Mesothelial cell of epicardium (in vitro differentiated cells): ENCODE measurements around the gene KCNQ2. TPM values are rescaled to one million over a fixed set of nuclear protein-coding genes. Genes with fewer than 3 reads are reported as not detected.

Source experiments
- DNase-seq, 2 experiments: peaks; one replicate each; pipeline ENCODE4 v3.0.0; 2021; ENCODE audit warnings: low spot score in 2 of 2; ENCODE audit not compliant: unreplicated experiment in 2 of 2
- H3K27ac Mint-ChIP-seq: 2 replicates; pipeline ENCODE4 v1.8.0; 2021; ENCODE audit warnings: mixed read lengths
- H3K27me3 Mint-ChIP-seq: 2 replicates; pipeline ENCODE4 v1.8.0; 2021; ENCODE audit warnings: low read depth, mixed read lengths
- H3K36me3 Mint-ChIP-seq: 2 replicates; pipeline ENCODE4 v1.8.0; 2021; ENCODE audit warnings: mixed read lengths
- H3K4me1 Mint-ChIP-seq: 2 replicates; pipeline ENCODE4 v1.8.0; 2021; ENCODE audit warnings: mixed read lengths
- H3K4me3 Mint-ChIP-seq: 2 replicates; pipeline ENCODE4 v1.8.0; 2021; ENCODE audit warnings: mild to moderate bottlenecking, moderate library complexity, mixed read lengths
- H3K9me3 Mint-ChIP-seq: 2 replicates; pipeline ENCODE4 v1.8.0; 2021; ENCODE audit warnings: mixed read lengths
- total RNA-seq: library from RNA; stranded (reverse); gene quantifications from 3 replicates; pipeline ENCODE4 v1.2.1, GENCODE V29; 2021
- TF ChIP-seq, protein P1 (sequence below): fragments of 200-600 bp; sonication (generic); IDR thresholded peaks from one replicate; pipeline ENCODE4 v1.5.0; 2021; ENCODE audit warnings: antibody characterized with exemption; ENCODE audit not compliant: unreplicated experiment

The KCNQ2 gene
- total RNA-seq, 1 donor from 2014 or later, result 11.8 TPM

DNA sequence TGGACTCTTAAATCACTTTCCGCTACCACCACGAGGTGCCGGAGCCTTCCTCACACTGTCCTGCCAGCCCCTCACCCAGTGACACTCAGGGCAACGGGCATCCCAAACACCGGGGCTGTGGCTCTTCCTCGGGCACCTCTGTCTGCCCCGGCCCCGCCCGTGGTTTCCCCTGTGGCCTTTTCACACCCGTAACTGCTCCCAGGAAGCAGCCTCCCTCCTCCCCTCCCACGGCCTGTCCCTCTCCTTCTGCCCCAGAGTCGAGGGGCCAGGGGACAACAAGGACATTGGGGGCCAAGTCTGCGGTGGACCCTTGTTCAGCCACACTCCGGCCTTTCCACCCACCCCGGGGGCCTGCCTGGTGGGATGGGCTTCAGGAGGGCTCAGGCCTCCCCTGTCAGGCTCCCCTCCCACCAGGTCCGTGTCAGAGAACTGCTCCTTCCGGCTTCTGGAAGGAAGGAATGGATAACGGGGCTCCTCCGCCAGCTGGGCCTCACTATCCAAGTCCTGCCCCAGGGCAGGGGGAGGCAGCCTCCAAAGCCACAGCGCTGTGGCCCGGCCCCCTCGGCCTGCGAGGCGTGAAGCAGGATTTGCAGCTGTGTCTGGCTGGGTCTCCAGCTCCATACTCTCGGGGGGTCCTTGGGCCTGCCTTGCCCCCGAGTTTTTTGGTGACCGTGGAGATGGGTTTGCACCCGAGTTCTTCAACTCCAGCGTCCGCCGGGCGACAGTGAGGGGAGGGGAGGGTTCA, 56.6 kb downstream of the KCNQ2 start:
- TF ChIP-seq, protein P1, sequence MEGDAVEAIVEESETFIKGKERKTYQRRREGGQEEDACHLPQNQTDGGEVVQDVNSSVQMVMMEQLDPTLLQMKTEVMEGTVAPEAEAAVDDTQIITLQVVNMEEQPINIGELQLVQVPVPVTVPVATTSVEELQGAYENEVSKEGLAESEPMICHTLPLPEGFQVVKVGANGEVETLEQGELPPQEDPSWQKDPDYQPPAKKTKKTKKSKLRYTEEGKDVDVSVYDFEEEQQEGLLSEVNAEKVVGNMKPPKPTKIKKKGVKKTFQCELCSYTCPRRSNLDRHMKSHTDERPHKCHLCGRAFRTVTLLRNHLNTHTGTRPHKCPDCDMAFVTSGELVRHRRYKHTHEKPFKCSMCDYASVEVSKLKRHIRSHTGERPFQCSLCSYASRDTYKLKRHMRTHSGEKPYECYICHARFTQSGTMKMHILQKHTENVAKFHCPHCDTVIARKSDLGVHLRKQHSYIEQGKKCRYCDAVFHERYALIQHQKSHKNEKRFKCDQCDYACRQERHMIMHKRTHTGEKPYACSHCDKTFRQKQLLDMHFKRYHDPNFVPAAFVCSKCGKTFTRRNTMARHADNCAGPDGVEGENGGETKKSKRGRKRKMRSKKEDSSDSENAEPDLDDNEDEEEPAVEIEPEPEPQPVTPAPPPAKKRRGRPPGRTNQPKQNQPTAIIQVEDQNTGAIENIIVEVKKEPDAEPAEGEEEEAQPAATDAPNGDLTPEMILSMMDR, result no peak
- Mint-ChIP-seq H3K27me3 (peaks cover 11% of the 10 kb centered on the region), H3K9me3 (no peaks in the 10 kb centered on the region), H3K4me1 (no peaks in the 10 kb centered on the region), H3K27ac (no peak overlapping the region), H3K36me3 (no peaks in the 10 kb centered on the region), H3K4me3 (no peak overlapping the region)
- DNase-seq, result no peak

GRCh38 chr20:63414720-63415430, 57.6 kb downstream of the KCNQ2 start:
- H3K36me3 Mint-ChIP-seq, result no peaks in the 10 kb centered on the region

DNA sequence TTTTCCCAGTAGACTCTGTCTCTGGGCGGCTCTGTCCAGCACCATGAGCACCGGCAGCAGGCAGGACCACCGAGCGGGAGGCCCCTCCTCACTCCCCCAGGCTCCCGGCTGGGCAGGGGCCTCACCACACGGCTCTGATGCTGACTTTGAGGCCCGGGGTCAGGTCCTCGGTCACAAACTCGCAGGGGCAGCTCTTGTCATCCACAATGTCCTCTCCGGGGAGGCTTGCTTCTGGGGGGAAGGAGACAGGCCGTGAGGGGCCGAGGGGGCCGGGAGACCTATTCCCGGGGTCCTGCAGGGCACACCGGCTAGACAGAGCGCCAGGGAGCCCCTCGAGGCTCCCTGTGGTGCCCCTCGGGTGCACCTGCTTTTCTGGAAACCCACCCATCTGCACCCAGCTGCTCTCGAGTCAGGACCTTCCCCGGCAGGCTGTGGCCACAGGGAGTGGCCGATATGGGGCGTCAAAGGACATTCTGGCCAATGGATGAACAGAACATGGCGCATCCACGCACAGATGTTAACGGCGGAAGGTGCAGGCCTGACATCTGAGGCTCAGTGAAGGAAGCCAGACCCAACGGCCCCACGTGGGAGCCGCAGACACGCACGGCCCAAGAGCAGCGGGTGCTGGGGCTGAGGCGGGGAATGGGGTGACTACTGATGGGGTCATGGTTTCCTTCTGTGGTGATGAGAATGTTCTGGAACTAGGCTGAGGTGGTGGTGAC, 58.3 kb downstream of the KCNQ2 start:
- no peaks in the 10 kb centered on the region for H3K9me3 Mint-ChIP-seq
- H3K4me1 Mint-ChIP-seq, result no peaks in the 10 kb centered on the region
- DNase-seq, result no peak
- H3K27ac Mint-ChIP-seq, result no peak overlapping the region
- no peak overlapping the region for H3K4me3 Mint-ChIP-seq
- H3K36me3 Mint-ChIP-seq, result no peaks in the 10 kb centered on the region
- peaks cover 9% of the 10 kb centered on the region for H3K27me3 Mint-ChIP-seq
- TF ChIP-seq, protein P1, result no peak

More at GRCh38 chr20:63414720-63415430, 57.6 kb downstream of the KCNQ2 start:
- no peak overlapping the region for H3K27ac Mint-ChIP-seq
- H3K4me1 Mint-ChIP-seq, result no peaks in the 10 kb centered on the region
- TF ChIP-seq, protein P1, result no peak
- no peak for DNase-seq
- no peak overlapping the region for H3K4me3 Mint-ChIP-seq
- H3K27me3 Mint-ChIP-seq, result peaks cover 11% of the 10 kb centered on the region
- H3K9me3 Mint-ChIP-seq, result no peaks in the 10 kb centered on the region

DNA sequence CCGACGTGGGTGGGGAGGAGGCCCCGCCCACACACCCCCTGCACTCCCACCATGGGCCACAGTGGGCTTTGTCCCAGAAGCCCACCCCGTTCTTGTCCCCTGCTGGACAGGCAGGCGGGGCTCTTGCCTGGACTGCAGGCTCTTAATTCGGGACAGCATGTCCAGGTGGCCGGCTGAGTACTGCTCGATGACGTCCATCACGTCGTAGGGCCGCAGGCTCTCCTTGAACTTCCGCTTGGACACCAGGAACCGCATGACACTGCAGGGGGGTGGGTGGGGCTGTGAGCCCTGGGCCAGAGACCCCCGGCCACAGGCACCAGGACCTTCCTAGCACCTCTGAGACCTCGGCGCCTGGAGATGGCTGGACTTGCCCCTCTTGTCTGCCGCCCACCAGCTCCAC, 59.1 kb downstream of the KCNQ2 start:
- H3K36me3 Mint-ChIP-seq, result no peaks in the 10 kb centered on the region
- H3K9me3 Mint-ChIP-seq, result no peaks in the 10 kb centered on the region
- peaks cover 9% of the 10 kb centered on the region for H3K27me3 Mint-ChIP-seq
- no peak overlapping the region for H3K27ac Mint-ChIP-seq
- no peak for DNase-seq
- no peak overlapping the region for H3K4me3 Mint-ChIP-seq
- H3K4me1 Mint-ChIP-seq, result no peaks in the 10 kb centered on the region
- TF ChIP-seq, protein P1, result no peak

DNA sequence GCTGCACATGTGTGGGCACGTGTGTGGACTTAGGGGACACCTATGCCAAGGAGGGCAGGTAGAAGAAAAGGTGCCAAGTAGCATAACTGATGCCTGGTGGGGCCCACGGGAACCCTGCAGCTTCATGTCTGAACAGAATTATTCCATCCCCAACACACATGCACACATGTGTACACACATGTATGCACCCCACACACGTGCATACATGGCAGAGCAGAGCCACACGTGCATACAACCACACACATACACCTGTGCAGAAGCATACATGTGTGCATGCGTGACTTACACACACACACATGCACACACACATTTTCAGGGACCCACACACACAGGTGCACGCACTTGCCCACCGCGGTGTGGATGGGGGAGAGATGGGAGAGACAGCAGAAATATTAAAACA, 59.6 kb downstream of the KCNQ2 start:
- H3K4me3 Mint-ChIP-seq, result no peak overlapping the region
- no peak for DNase-seq
- no peaks in the 10 kb centered on the region for H3K4me1 Mint-ChIP-seq
- TF ChIP-seq, protein P1, result no peak
- H3K27me3 Mint-ChIP-seq, result peaks cover 9% of the 10 kb centered on the region
- no peak overlapping the region for H3K27ac Mint-ChIP-seq
- H3K36me3 Mint-ChIP-seq, result no peaks in the 10 kb centered on the region
- no peaks in the 10 kb centered on the region for H3K9me3 Mint-ChIP-seq
